GM18519 (cell line): Measurements from ENCODE around the gene ARL6IP6.

ENCODE experiments used
- ATAC-seq: cut with Tn5 transposase; IDR thresholded peaks from one replicate; pipeline ENCODE4 v1.9.1; 2021; ENCODE audit warnings: mild to moderate bottlenecking, moderate library complexity; ENCODE audit not compliant: unreplicated experiment, low FRiP score

The ARL6IP6 gene

GRCh38 chr2:152791979-152792378, 73.6 kb downstream of the ARL6IP6 start:
- no peak for ATAC-seq

- no peak for ATAC-seq
Observed at GRCh38 chr2:152792974-152793373, 74.6 kb downstream of the ARL6IP6 start.

DNA sequence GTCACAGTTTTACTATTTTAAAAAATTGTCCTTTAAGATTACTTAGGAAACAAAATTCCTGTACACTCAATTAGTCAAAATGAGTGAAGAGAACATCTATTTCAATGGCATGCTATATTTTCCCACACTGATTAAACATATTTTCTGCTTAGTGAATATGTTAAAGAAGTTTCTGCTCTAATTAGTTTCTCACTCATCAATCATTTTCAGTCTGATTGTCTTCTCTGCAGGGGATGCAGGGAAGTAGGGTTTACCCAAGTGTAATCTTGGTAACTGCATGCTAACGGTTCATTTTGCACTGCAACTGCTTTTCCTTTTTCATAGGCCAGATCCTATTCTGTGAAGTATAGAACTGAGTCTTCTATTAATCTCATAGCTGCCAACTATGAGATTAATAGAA, 78.5 kb downstream of the ARL6IP6 start:
- no peak for ATAC-seq

DNA sequence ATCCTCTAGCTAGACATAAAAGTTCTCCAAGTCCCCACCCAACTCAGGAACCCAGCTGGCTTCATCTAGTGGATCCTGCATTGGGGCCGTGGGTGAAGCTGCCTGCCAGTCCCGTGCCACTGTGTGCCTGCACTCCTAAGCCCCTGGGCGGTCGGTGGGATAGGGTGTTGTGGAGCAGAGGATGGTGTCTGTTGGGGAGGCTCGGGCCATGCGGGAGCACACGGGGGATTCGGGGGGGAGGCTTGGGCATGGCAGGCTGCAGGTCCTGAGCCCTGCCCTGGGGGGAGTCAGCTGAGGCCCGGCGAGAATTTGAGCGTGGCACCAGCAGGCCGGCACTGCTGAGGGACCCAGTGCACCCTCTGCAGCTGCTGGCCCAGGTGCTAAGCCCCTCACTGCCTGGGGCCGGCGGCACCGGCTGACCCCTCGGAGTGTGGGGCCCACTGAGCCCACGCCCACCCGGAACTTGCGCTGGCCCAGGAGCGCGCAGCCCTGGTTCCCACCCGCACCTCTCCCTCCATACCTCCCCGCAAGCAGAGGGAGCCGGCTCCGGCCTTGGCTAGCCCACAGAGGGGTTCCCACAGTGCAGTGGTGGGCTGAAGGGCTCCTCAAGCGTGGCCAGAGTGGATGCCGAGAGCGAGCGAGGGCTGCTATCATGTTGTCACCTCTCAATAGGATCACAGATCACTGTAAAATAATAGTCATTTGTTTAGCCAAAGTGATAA, 86.4 kb downstream of the ARL6IP6 start:
- no peak for ATAC-seq

- ATAC-seq: no peak
Observed at GRCh38 chr2:152811916-152812315, 93.5 kb downstream of the ARL6IP6 start.
